ENCODE data around the gene LRRC23. TPM values are rescaled to one million over a fixed set of nuclear protein-coding genes. Genes with fewer than 3 reads are reported as not detected.

The LRRC23 gene
- total and polyA plus RNA-seq, 9 of the 15 experiments (the other 6 are each of a cell fraction or from before 2014, with no cell fraction given): 2.2 to 7.0 (median 3.0) TPM

DNA sequence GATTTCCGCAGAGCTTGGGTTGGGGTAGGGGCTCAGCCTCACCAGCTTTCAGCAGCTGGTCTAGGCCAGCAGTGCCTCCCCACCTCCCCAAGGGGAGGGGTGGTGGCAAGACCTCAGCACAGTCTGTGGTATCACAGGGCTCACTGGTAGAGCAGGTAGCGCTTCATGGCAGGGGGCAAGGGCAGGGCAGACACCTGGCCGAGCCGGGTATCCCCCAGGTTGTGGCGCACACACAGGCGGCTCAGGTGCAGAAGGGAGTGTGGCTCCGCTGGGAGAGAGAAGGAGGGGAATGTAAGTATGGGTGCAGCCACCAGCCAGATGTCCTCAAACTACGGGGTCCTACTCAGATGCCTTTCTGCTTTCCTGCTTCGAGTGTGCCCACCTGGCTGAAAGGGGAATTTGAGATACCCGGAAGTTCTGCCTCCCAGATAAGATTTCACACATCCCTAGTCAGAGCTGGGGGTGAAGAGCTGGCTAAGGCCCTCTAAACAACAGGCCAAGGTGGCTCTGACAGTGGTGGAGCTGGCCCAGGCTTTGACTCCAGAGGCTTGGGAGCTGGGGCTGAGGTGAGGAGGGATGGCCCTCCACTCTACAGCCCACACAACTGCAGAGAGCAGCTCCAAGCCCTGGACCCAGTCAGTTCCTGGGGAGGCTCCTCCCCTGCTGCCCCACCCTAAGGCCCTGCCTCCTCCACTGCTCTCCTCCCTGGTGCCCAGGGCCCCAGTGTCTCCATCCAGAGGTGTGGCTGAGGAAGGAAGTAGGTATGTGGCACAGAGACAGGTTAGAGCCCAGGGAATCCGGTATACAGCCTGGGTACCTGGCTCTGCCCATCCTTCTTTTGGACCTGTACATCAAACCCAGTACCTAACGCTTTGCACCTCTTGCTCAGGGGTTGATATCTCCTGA is 33.3 kb upstream of the LRRC23 start:
- FAIRE-seq (no peak), DNase-seq (ENCODE audit: extremely low read depth in 1 of 4, low spot score in 3 of 4) (peak in 3 of 4 experiments; percentile 21 to 71 (median 46)), ATAC-seq (peak; percentile 50)
- H2AFZ ChIP-seq (ENCODE audit: low read depth, low read length): no peak overlapping the region
- ChIA-PET CTCF (ENCODE audit: low intra/inter-chr PET ratio) (interaction anchor here (0.6 to 0.7 kb wide), 2 partner anchors 112 to 171 kb away, joined by 3 to 4 read pairs; no protein-coding TSS in a partner anchor), POLR2A (interaction anchor here (0.5 to 11.3 kb wide), 16 partner anchors 8 to 368 kb away, joined by 3 to 174 read pairs (median 4); partner anchors contain the start of genes C12orf57, CDCA3, RNU7-1 and USP5)
- 66% methylated on average over 9 of the region's 12 CpGs for WGBS (ENCODE audit: insufficient coverage, low coverage, missing lambda C conversion rate)
- H3K4me3 ChIP-seq: peak overlapping the region; percentile 73
- H3K9ac ChIP-seq (ENCODE audit: insufficient read depth in 1 of 2, low read depth in 2 of 2, low read length in 2 of 2): peak overlapping the region in 1 of 2 experiments; percentile 53; a peak in 2 of 4 replicates
- H3K79me2 ChIP-seq (ENCODE audit: control insufficient read depth, insufficient read depth, low read length): peaks cover 64% of the 10 kb centered on the region
- H3K4me1 ChIP-seq (replicated peaks in 1 of 2; ENCODE audit: control insufficient read depth in 2 of 2, insufficient read depth in 2 of 2, low read length in 2 of 2): peaks cover 37 to 62% of the 10 kb centered on the region in 2 experiments; a peak in 4 of 5 replicates
- H3K9me3 ChIP-seq (replicated peaks; ENCODE audit: control insufficient read depth, insufficient read depth, low read depth, low read length): no peaks in the 10 kb centered on the region
- no peaks in the 10 kb centered on the region for H3K9me1 ChIP-seq (ENCODE audit: control insufficient read depth, insufficient read depth, low read length)
- H3K27ac ChIP-seq (ENCODE audit: extremely low read depth, low read depth, low read length): peak overlapping the region; percentile 31; the same call in 1 of the 3 replicates
- H3K4me2 ChIP-seq (ENCODE audit: insufficient read depth, low read length): peak overlapping the region; percentile 88
- in situ Hi-C loops (cut with MboI): no loop called here
- H3K36me3 ChIP-seq (ENCODE audit: control insufficient read depth, insufficient read depth, low read length): peaks cover 42% of the 10 kb centered on the region
- H3K27me3 ChIP-seq (ENCODE audit: control insufficient read depth in 2 of 2, insufficient read depth in 2 of 2, low read length in 2 of 2): no peaks in the 10 kb centered on the region
- intact Hi-C loops (cut with micrococcal nuclease): no loop called here
- peaks cover 47% of the 10 kb centered on the region for H4K20me1 ChIP-seq (replicated peaks; ENCODE audit: control insufficient read depth, insufficient read depth, low read length)
- BruUV-seq (replicated peaks): no TSS peak
- TF ChIP-seq PHF20 (IDR thresholded peaks at IDR 0.05; ENCODE audit: partially characterized antibody): no peak
- no peak for TF ChIP-seq ZNF224 (CRISPR knock-in tag; IDR thresholded peaks at IDR 0.05)
- TF ChIP-seq ZNF79 (CRISPR knock-in tag; IDR thresholded peaks at IDR 0.05; ENCODE audit: low read depth): no peak
- peak; percentile 63 for TF ChIP-seq POLR2G (IDR thresholded peaks at IDR 0.05; ENCODE audit: low read depth, low read length)
- TF ChIP-seq POLR2AphosphoS5 (IDR thresholded peaks at IDR 0.05; ENCODE audit: control insufficient read depth, insufficient read depth, low read depth, low read length): peak; percentile 12
- peak; percentile 63; the same call in 1 of the 2 replicates for TF ChIP-seq SUPT5H (IDR thresholded peaks at IDR 0.05)
- TF ChIP-seq, protein P1, sequence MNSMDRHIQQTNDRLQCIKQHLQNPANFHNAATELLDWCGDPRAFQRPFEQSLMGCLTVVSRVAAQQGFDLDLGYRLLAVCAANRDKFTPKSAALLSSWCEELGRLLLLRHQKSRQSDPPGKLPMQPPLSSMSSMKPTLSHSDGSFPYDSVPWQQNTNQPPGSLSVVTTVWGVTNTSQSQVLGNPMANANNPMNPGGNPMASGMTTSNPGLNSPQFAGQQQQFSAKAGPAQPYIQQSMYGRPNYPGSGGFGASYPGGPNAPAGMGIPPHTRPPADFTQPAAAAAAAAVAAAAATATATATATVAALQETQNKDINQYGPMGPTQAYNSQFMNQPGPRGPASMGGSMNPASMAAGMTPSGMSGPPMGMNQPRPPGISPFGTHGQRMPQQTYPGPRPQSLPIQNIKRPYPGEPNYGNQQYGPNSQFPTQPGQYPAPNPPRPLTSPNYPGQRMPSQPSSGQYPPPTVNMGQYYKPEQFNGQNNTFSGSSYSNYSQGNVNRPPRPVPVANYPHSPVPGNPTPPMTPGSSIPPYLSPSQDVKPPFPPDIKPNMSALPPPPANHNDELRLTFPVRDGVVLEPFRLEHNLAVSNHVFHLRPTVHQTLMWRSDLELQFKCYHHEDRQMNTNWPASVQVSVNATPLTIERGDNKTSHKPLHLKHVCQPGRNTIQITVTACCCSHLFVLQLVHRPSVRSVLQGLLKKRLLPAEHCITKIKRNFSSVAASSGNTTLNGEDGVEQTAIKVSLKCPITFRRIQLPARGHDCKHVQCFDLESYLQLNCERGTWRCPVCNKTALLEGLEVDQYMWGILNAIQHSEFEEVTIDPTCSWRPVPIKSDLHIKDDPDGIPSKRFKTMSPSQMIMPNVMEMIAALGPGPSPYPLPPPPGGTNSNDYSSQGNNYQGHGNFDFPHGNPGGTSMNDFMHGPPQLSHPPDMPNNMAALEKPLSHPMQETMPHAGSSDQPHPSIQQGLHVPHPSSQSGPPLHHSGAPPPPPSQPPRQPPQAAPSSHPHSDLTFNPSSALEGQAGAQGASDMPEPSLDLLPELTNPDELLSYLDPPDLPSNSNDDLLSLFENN (IDR thresholded peaks at IDR 0.05; ENCODE audit: low read depth in 2 of 2, low read length in 2 of 2): 0 out of 4 replicates have a peak, but pooled peaks of 1 of the 2 experiments have one; percentile 4
- no peak for TF ChIP-seq ZNF121 (CRISPR knock-in tag; conservative IDR thresholded peaks at IDR 0.05)
- TF ChIP-seq, protein P2, sequence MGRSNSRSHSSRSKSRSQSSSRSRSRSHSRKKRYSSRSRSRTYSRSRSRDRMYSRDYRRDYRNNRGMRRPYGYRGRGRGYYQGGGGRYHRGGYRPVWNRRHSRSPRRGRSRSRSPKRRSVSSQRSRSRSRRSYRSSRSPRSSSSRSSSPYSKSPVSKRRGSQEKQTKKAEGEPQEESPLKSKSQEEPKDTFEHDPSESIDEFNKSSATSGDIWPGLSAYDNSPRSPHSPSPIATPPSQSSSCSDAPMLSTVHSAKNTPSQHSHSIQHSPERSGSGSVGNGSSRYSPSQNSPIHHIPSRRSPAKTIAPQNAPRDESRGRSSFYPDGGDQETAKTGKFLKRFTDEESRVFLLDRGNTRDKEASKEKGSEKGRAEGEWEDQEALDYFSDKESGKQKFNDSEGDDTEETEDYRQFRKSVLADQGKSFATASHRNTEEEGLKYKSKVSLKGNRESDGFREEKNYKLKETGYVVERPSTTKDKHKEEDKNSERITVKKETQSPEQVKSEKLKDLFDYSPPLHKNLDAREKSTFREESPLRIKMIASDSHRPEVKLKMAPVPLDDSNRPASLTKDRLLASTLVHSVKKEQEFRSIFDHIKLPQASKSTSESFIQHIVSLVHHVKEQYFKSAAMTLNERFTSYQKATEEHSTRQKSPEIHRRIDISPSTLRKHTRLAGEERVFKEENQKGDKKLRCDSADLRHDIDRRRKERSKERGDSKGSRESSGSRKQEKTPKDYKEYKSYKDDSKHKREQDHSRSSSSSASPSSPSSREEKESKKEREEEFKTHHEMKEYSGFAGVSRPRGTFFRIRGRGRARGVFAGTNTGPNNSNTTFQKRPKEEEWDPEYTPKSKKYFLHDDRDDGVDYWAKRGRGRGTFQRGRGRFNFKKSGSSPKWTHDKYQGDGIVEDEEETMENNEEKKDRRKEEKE (IDR thresholded peaks at IDR 0.05; ENCODE audit: borderline replicate concordance in 1 of 2, control insufficient read depth in 1 of 2, low read depth in 2 of 2, low read length in 1 of 2): 0 out of 4 replicates have a peak, but pooled peaks of 1 of the 2 experiments have one; percentile 14
